ENCODE results near the gene CMTM6. TPM values are rescaled to one million over a fixed set of nuclear protein-coding genes. Genes with fewer than 3 reads are reported as not detected.

Gene CMTM6
- total RNA-seq, 1 experiment from 2014 or later, result 27.2 TPM

- no peak for DNase-seq (ENCODE audit: unreplicated experiment)
- no peaks in the 10 kb centered on the region for H3K4me1 Mint-ChIP-seq (ENCODE audit: insufficient read depth, unreplicated experiment)
- no peak overlapping the region for H3K27ac Mint-ChIP-seq (ENCODE audit: low read depth, unreplicated experiment)
- no TSS peak for BruUV-seq (replicated peaks)
- ChIA-PET POLR2A (interaction anchor here (1.1 kb wide), 1 partner anchor 12 kb away, joined by 3 read pairs; no protein-coding TSS in a partner anchor), CTCF (interaction anchor here (1.1 to 2.6 kb wide), 3 partner anchors 12 to 279 kb away, joined by 3 to 11 read pairs (median 3); no protein-coding TSS in a partner anchor)
- TF ChIP-seq, protein P1, sequence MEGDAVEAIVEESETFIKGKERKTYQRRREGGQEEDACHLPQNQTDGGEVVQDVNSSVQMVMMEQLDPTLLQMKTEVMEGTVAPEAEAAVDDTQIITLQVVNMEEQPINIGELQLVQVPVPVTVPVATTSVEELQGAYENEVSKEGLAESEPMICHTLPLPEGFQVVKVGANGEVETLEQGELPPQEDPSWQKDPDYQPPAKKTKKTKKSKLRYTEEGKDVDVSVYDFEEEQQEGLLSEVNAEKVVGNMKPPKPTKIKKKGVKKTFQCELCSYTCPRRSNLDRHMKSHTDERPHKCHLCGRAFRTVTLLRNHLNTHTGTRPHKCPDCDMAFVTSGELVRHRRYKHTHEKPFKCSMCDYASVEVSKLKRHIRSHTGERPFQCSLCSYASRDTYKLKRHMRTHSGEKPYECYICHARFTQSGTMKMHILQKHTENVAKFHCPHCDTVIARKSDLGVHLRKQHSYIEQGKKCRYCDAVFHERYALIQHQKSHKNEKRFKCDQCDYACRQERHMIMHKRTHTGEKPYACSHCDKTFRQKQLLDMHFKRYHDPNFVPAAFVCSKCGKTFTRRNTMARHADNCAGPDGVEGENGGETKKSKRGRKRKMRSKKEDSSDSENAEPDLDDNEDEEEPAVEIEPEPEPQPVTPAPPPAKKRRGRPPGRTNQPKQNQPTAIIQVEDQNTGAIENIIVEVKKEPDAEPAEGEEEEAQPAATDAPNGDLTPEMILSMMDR (IDR thresholded peaks at IDR 0.05; ENCODE audit: unreplicated experiment), result no peak
- no peaks in the 10 kb centered on the region for H3K9me3 Mint-ChIP-seq (ENCODE audit: unreplicated experiment)
- H3K27me3 Mint-ChIP-seq (ENCODE audit: insufficient read depth, unreplicated experiment), result no peaks in the 10 kb centered on the region
- H3K4me3 Mint-ChIP-seq (ENCODE audit: unreplicated experiment), result no peak overlapping the region
- H3K36me3 Mint-ChIP-seq (ENCODE audit: insufficient read depth, unreplicated experiment), result peaks cover 9% of the 10 kb centered on the region
- intact Hi-C loops (cut with micrococcal nuclease), result no loop called here
Measured at GRCh38 chr3:32455609-32456428, 46.8 kb downstream of the CMTM6 start.

DNA sequence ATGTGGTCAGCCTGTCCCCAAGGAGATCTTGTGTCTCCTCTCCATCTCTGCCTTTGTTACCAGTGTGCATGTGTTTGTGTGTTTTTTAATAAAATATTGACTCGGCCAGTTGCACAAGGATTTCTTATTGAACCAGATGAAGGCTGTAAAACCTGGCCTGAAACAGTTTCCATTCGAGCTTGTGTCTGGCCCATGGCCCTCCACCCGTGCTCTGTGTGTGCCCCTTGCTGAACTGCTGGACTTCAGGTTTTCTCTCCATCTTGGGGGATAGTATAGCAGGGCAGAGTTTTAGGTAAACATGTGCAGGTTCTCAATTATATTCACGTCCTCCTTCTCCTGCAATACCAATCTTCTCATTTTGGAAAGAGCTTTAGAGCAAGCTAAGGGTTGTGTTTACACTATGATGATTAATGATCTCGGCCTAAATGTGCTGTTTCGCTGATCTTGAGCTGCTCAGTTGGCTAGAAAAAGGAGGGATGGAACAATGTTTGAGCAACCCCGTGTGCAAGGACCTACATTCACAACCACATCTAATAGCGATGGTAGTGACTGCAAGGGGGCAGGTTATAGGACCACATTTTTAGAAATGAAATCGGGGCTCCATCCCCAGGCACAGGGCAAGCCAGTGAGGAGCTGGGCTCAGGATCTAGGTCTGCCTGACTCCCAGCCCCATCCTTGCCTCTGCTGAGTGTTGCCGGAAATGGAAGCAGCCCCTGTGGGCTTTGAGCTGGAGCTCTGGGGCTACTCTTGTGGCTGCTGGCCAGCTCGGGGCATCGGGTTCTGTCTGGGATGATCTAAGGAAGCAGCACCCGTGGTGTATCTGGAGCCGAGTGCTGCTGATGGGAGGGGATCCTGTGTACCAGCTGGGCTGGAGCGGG lies 47.7 kb downstream of the CMTM6 start:
- no peak for DNase-seq (ENCODE audit: unreplicated experiment)
- POLR2A ChIA-PET, result interaction anchor here (1.2 to 1.6 kb wide), 2 partner anchors 29 to 32 kb away, joined by 3 read pairs; no protein-coding TSS in a partner anchor
- no peaks in the 10 kb centered on the region for H3K4me1 Mint-ChIP-seq (ENCODE audit: insufficient read depth, unreplicated experiment)
- CTCF ChIA-PET, result interaction anchor here (0.5 to 2.6 kb wide), 6 partner anchors 8 to 1232 kb away, joined by 3 to 11 read pairs (median 3); no protein-coding TSS in a partner anchor
- TF ChIP-seq, protein P1 (IDR thresholded peaks at IDR 0.05; ENCODE audit: unreplicated experiment), result no peak
- no peak overlapping the region for H3K4me3 Mint-ChIP-seq (ENCODE audit: unreplicated experiment)
- no TSS peak for BruUV-seq (replicated peaks)
- H3K27ac Mint-ChIP-seq (ENCODE audit: low read depth, unreplicated experiment), result no peak overlapping the region
- H3K9me3 Mint-ChIP-seq (ENCODE audit: unreplicated experiment), result no peaks in the 10 kb centered on the region
- no peaks in the 10 kb centered on the region for H3K27me3 Mint-ChIP-seq (ENCODE audit: insufficient read depth, unreplicated experiment)
- intact Hi-C loops (cut with micrococcal nuclease), result no loop called here
- peaks cover 9% of the 10 kb centered on the region for H3K36me3 Mint-ChIP-seq (ENCODE audit: insufficient read depth, unreplicated experiment)

DNA sequence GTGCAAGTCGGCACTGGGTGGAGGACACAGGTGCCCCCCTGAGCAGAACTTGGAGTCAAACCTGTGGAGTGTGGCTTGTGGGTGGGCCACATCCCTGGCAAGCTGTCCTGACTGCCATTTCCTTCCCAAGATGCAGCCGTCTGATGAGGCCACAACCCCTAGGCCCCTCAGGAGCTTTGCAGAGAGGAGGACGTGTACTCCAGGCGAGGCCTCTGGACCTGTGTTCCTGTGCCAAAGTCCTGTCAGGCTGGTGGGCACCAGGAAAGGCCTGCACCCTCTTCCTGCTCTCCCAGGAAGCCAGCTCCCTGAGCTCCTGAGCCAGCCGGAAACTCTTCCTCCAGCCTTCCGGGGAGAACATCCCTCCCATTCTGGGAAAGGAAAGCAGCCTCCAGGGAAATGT lies 48.5 kb downstream of the CMTM6 start:
- BruUV-seq (replicated peaks), result no TSS peak
- Mint-ChIP-seq H3K27ac (ENCODE audit: low read depth, unreplicated experiment) (no peak overlapping the region), H3K36me3 (ENCODE audit: insufficient read depth, unreplicated experiment) (peaks cover 9% of the 10 kb centered on the region), H3K27me3 (ENCODE audit: insufficient read depth, unreplicated experiment) (no peaks in the 10 kb centered on the region), H3K9me3 (ENCODE audit: unreplicated experiment) (no peaks in the 10 kb centered on the region), H3K4me1 (ENCODE audit: insufficient read depth, unreplicated experiment) (no peaks in the 10 kb centered on the region), H3K4me3 (ENCODE audit: unreplicated experiment) (no peak overlapping the region)
- ChIA-PET POLR2A (interaction anchor here (1.2 to 1.6 kb wide), 2 partner anchors 28 to 31 kb away, joined by 3 read pairs; no protein-coding TSS in a partner anchor), CTCF (interaction anchor here (0.6 to 2.6 kb wide), 6 partner anchors 8 to 276 kb away, joined by 3 to 11 read pairs (median 3); no protein-coding TSS in a partner anchor)
- intact Hi-C loops (cut with micrococcal nuclease), result no loop called here
- DNase-seq (ENCODE audit: unreplicated experiment), result no peak
- TF ChIP-seq, protein P1 (IDR thresholded peaks at IDR 0.05; ENCODE audit: unreplicated experiment), result no peak

Data from MCF 10A (cell line).